ENCODE results near the gene SPEM1.
"Not testable (repeated sequence)": the region's sequence is repeated elsewhere in the genome, so short reads cannot be mapped to it uniquely, and the experiment has no call there.

The SPEM1 gene

DNA sequence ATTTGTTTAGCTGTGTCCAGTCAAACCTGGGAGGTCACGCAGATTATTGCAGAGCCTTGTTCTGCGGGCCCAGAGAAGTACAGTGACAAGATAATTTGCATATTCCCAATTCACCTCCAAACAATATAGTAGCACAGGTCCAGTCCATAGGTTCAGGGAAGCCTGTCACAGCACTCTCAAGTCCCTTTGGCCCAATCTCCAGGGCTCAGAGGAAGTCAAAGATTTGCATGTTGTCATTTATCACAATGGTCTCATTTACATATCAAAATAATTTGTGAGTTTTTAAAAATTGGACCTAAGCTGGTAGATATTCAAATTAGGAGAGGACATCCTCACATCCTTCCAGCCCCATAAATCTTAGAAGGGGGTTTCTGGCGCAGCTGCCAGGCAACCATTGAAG is 47.4 kb downstream of the SPEM1 start:
- FAIRE-seq: no peak
- DNase-seq (ENCODE audit: insufficient read length): no peak
- TF ChIP-seq POLR2AphosphoS5 (IDR thresholded peaks at IDR 0.05; ENCODE audit: low read depth, low read length): no peak
- no peak for TF ChIP-seq TAF1 (IDR thresholded peaks at IDR 0.05; ENCODE audit: borderline replicate concordance, low read depth, low read length)
- no peak for TF ChIP-seq POLR2A (IDR thresholded peaks at IDR 0.05; ENCODE audit: low read depth, low read length)

DNA sequence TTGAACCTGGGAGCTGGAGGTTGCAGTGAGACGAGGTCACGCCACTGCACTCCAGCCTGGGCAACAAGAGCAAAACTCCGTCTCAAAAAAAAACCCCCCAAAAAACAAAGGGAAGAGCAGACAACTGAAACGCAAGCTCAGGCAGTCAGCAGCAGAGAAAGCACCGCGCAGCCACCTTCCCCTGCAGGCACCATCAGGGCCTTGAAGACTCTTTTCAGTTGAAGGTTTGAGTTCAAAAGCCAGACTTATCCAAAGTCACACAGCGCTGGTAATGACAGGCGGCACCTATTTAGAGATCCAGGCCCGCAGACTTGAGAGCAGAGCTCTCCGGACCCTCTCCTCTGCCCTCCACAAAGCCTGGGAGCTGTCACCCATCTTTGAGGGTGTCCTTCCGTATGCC is 48.2 kb downstream of the SPEM1 start:
- no peak for TF ChIP-seq TAF1 (IDR thresholded peaks at IDR 0.05; ENCODE audit: borderline replicate concordance, low read depth, low read length)
- no peak for TF ChIP-seq POLR2A (IDR thresholded peaks at IDR 0.05; ENCODE audit: low read depth, low read length)
- TF ChIP-seq POLR2AphosphoS5 (IDR thresholded peaks at IDR 0.05; ENCODE audit: low read depth, low read length): no peak
- DNase-seq (ENCODE audit: insufficient read length): no peak
- no peak for FAIRE-seq

DNA sequence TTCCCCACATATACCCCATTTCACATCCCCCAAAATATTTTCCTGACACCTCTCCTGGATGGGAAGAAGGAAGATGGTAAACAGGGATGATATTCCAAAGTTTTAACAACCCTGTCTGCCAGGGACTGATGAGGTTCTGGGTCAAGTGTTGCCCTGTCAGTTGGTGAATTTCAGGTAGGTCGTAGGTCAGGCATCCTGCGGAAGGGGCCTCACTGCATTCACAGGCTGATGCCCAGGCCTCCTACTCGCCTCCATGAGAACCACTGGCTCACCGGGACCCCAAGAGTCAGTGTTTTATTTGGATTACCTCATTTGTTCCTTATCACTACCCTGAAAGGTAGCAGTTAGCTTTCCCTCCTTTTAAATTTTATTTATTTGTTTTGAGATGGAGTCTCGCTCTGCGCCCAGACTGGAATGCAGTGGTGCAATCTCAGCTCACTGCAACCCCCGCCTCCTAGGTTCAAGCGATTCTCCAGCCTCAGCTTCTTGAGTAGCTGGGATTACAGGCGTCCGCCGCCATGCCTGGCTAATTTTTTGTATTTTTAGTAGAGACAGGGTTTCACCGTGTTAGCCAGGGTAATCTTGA is 48.8 kb downstream of the SPEM1 start:
- no peak for DNase-seq (ENCODE audit: insufficient read length)
- FAIRE-seq: no peak
- TF ChIP-seq TAF1 (IDR thresholded peaks at IDR 0.05; ENCODE audit: borderline replicate concordance, low read depth, low read length) (no peak), POLR2A (IDR thresholded peaks at IDR 0.05; ENCODE audit: low read depth, low read length) (no peak), POLR2AphosphoS5 (IDR thresholded peaks at IDR 0.05; ENCODE audit: low read depth, low read length) (no peak)

DNA sequence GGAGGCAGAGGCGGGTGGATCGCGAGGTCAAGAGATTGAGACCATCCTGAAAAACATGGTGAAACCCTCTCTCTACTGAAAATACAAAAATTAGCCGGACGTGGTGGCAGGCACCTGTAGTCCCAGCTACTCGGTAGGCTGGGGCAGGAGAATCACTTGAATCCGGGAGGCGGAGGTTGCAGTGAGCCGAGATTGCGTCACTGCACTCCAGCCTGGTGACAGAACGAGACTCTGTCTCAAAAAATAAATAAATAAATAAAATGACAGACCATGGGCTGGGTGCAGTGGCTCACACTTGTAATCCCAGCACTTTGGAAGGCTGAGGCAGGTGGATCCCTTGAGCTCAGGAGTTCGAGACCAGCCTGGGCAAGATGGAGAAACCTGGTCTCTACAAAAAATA is 49.7 kb downstream of the SPEM1 start:
- FAIRE-seq: not testable (repeated sequence)

DNA sequence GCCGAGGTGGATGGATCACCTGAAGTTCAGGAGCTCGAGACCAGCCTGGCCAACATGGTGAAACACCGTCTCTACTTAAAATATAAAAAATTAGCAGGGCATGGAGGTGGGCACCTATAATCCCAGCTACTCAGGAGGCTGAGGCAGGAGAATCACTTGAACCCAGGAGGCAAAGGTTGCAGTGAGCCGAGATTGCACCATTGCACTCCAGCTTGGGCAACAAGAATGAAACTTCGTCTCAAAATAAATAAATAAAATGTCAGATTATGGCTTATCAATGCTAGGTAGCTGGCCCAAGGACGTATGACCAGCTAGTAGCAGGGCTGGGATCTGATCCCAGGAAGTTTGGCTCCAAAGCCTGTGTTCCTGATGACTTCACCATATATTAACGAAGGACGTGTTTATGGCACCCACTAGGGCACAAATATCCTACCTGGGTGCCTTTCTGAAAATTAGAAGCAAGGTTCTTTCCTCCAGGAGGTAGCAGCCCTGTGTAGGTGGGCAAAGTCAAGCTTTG is 50.4 kb downstream of the SPEM1 start:
- not testable (repeated sequence) for DNase-seq (ENCODE audit: insufficient read length); FAIRE-seq

More for the DNA sequence above, 49.7 kb downstream of the SPEM1 start:
- not testable (repeated sequence) for DNase-seq (ENCODE audit: insufficient read length)
